Ammon's horn (tissue), 1 donor: ENCODE measurements around the gene ARID5B.
"Not testable (repeated sequence)": the region's sequence is repeated elsewhere in the genome, so short reads cannot be mapped to it uniquely, and the experiment has no call there.

Experiments used
- DNase-seq: peaks from one replicate; pipeline ENCODE4 v3.0.0-alpha.2; 2016; ENCODE audit warnings: low spot score

The ARID5B gene

GRCh38 chr10:61965703-61966395, 64.3 kb downstream of the ARID5B start:
- no peak for DNase-seq

GRCh38 chr10:61967298-61967697, 65.8 kb downstream of the ARID5B start:
- no peak for DNase-seq

GRCh38 chr10:61970182-61971002, 68.9 kb downstream of the ARID5B start:
- DNase-seq: no peak

GRCh38 chr10:61971003-61971325, 69.5 kb downstream of the ARID5B start:
- DNase-seq: no peak

- no peak for DNase-seq
Observed at GRCh38 chr10:61973169-61973568, 71.7 kb downstream of the ARID5B start.

- no peak for DNase-seq
Observed at GRCh38 chr10:61973906-61974305, 72.4 kb downstream of the ARID5B start.

- DNase-seq: peak; percentile 73
Observed at GRCh38 chr10:61974601-61975390, 73.3 kb downstream of the ARID5B start.

GRCh38 chr10:61975391-61975932, 74.0 kb downstream of the ARID5B start:
- peak; percentile 15 for DNase-seq

GRCh38 chr10:61976951-61977721, 75.6 kb downstream of the ARID5B start:
- DNase-seq: not testable (repeated sequence)

GRCh38 chr10:61978965-61979364, 77.5 kb downstream of the ARID5B start:
- peak; percentile 38 for DNase-seq

- no peak for DNase-seq
Observed at GRCh38 chr10:61981460-61981859, 80.0 kb downstream of the ARID5B start.

GRCh38 chr10:61983255-61983654, 81.8 kb downstream of the ARID5B start:
- no peak for DNase-seq

- DNase-seq: no peak
Observed at GRCh38 chr10:61984803-61985418, 83.4 kb downstream of the ARID5B start.

GRCh38 chr10:61985715-61986114, 84.2 kb downstream of the ARID5B start:
- no peak for DNase-seq

- no peak for DNase-seq
Observed at GRCh38 chr10:61986382-61986781, 84.9 kb downstream of the ARID5B start.

GRCh38 chr10:61986788-61987492, 85.4 kb downstream of the ARID5B start:
- DNase-seq: no peak

- DNase-seq: no peak
Observed at GRCh38 chr10:61987537-61987936, 86.0 kb downstream of the ARID5B start.

- DNase-seq: no peak
Observed at GRCh38 chr10:61987951-61988379, 86.5 kb downstream of the ARID5B start.

- DNase-seq: no peak
Observed at GRCh38 chr10:61989995-61990760, 88.7 kb downstream of the ARID5B start.

GRCh38 chr10:61990761-61991135, 89.2 kb downstream of the ARID5B start:
- DNase-seq: no peak
